H1 (cell line): Measurements from ENCODE around the gene ALAS1. TPM values are rescaled to one million over a fixed set of nuclear protein-coding genes. Genes with fewer than 3 reads are reported as not detected.

Experiments used
- TAF1 ChIP-seq: IDR thresholded peaks from 2 replicates; pipeline ENCODE4 v1.6.1; 2011; ENCODE audit warnings: mild to moderate bottlenecking, low read depth, low read length
- polyA plus RNA-seq, 7 experiments: library from polyadenylated mRNA; depleted of rRNA in 3 of 7; stranded (reverse) in 5 of 7; unstranded in 2 of 7; fragments of >200 nt in 5 of 7; fragments of 200-250 nt in 2 of 7; gene quantifications; 1 replicate in 5 of 7; 2 replicates in 1 of 7; 4 replicates in 1 of 7; pipeline versions ENCODE4 v1.2.1 to v1.2.3, GENCODE V29; 2011 to 2013; ENCODE audit warnings: missing spikeins in 2 of 7, mixed read lengths in 2 of 7
- total RNA-seq: library from RNA; stranded (reverse); fragmentation: NEBNext Ultra II Directional; extraction: Animal tissue kit (Norgen Biotek cat#: 25700); gene quantifications from 2 replicates; pipeline ENCODE4 v1.2.1, GENCODE V29; 2021

The ALAS1 gene
- total and polyA plus RNA-seq, 2 of the 8 experiments (the other 6 are each of a cell fraction or from before 2014, with no cell fraction given) = 45.9 to 84.4 TPM

- no peak for TF ChIP-seq TAF1
Measured at GRCh38 chr3:52236424-52236886, 38.5 kb downstream of the ALAS1 start (continued).
